Measurements from ENCODE around the gene SLC24A4. TPM values are rescaled to one million over a fixed set of nuclear protein-coding genes. Genes with fewer than 3 reads are reported as not detected.

The SLC24A4 gene
- total and polyA plus RNA-seq, 10 donors, result 0.29 to 8.9 (median 4.2) TPM

DNA sequence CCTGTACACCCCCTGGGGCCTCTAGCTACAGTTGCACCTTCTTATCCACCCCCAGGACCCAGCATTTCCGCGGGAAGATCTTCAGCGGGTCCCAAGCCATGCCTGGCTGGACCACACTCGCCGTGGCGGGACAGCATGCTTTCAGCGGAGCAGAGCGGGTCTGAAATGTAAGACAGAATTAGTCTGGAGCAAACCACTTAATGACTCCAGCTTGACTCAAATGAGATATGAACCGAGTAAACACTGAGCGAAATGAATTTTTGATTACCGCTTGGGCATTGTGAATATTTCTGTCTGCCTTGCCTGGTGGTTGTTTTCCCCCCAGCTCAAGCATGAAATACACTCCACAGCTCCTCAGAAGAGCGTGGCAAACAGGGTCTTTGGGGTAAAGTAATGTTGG, 60.8 kb downstream of the SLC24A4 start:
- intact Hi-C loops (cut with DNase I; ENCODE audit: low total_unique reads), result no loop called here
- Histone ChIP-seq H3K9me3 (no peaks in the 10 kb centered on the region), H3K4me1 (peaks cover 0 to 20% (median 5%) of the 10 kb centered on the region in 6 donors), H3K27ac (no peak overlapping the region), H3K4me3 (no peak overlapping the region), H3K27me3 (replicated peaks in 1 of 7) (peaks cover 0 to 3% (median 0%) of the 10 kb centered on the region in 7 donors), H3K36me3 (no peaks in the 10 kb centered on the region)
- 83 to 93% (median 89%) methylated on average over 12 of the region's 12 CpGs for WGBS, 5 donors
- no peak for DNase-seq
- TF ChIP-seq CTCF (IDR thresholded peaks at IDR 0.05 in 8 of 11, conservative IDR thresholded peaks at IDR 0.05 in 3 of 11), result no peak
- TF ChIP-seq POLR2A (IDR thresholded peaks at IDR 0.05), result no peak
- TF ChIP-seq POLR2AphosphoS5 (IDR thresholded peaks at IDR 0.05), result no peak

DNA sequence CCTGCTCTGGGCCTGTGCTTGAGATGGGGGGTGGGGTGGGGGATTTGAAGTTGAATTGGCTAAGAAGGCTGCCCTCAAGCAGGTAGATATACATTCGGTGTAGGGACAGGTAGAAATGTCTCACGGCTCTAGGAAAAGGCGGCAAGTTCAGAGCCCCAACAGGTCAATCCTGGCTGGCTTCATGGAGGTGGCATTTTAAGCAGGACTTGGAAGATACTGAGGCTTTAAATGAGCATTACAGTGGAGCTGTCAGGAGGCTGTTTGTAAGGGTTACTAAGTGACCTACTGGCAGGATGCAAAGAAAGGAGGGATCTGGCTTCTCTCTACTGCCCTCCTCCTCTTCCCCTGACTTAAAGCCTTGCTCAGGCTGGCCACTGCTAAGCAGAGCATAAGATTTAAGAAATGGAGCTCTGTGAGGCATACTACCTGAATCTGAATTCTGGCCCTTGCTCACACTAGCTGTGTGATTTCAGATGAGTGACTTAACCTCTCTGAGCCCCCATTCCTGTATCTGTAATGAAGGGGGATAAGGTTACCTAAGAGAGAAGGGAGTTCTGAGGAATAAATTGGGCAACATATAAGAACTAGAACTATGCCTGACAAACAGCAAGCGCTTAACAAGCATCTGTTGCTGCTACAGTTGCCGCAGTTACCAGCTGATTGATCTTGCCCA, 61.6 kb downstream of the SLC24A4 start:
- 80 to 98% (median 90%) methylated on average over 5 of the region's 5 CpGs for WGBS, 5 donors
- Histone ChIP-seq H3K4me3 (no peak overlapping the region), H3K27me3 (replicated peaks in 1 of 7) (peaks cover 0 to 3% (median 0%) of the 10 kb centered on the region in 7 donors), H3K4me1 (peaks cover 0 to 26% (median 6%) of the 10 kb centered on the region in 6 donors), H3K27ac (no peak overlapping the region), H3K36me3 (no peaks in the 10 kb centered on the region), H3K9me3 (no peaks in the 10 kb centered on the region)
- no peak for DNase-seq
- intact Hi-C loops (cut with DNase I; ENCODE audit: low total_unique reads), result no loop called here
- TF ChIP-seq POLR2A (IDR thresholded peaks at IDR 0.05) (no peak), POLR2AphosphoS5 (IDR thresholded peaks at IDR 0.05) (no peak), CTCF (IDR thresholded peaks at IDR 0.05 in 8 of 11, conservative IDR thresholded peaks at IDR 0.05 in 3 of 11) (no peak)

DNA sequence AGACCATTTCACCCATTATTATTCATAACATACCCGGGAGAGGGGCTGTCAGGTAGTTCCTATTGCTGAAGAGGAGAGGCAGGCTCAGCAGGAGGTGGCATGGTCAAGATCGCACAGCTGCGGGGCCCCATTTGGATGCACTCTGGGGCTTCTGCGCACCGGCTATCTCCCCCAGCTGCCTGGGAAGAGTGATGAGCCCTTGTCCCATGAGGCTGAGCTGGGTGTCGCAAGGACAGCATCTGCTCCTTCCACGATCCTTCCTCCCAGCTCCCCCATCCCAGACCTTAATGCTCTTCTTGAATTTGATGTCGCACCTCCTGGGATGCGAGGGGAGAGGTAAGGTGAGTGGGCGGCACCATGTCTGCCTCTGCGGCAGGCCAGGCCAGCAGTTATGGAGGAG, 62.6 kb downstream of the SLC24A4 start:
- 65 to 81% (median 74%) methylated on average over 10 to 11 of the region's 11 CpGs for WGBS, 5 donors

GRCh38 chr14:92386165-92386564, 63.2 kb downstream of the SLC24A4 start:
- intact Hi-C loops (cut with DNase I; ENCODE audit: low total_unique reads), result no loop called here
- TF ChIP-seq POLR2AphosphoS5 (IDR thresholded peaks at IDR 0.05) (no peak), POLR2A (IDR thresholded peaks at IDR 0.05) (no peak), CTCF (IDR thresholded peaks at IDR 0.05 in 8 of 11, conservative IDR thresholded peaks at IDR 0.05 in 3 of 11) (no peak)
- peaks cover 0 to 3% (median 0%) of the 10 kb centered on the region in 7 donors for H3K27me3 ChIP-seq (replicated peaks in 1 of 7)
- H3K36me3 ChIP-seq, result no peaks in the 10 kb centered on the region
- 79 to 91% (median 84%) methylated on average over 5 of the region's 5 CpGs for WGBS, 5 donors
- peak overlapping the region in 7 of 8 donors; percentile 59 to 89 (median 80) for H3K27ac ChIP-seq
- H3K4me3 ChIP-seq, result peak overlapping the region in 1 of 8 donors; percentile 44
- DNase-seq, result no peak
- H3K9me3 ChIP-seq, result peaks cover 0 to 4% (median 0%) of the 10 kb centered on the region in 8 donors
- H3K4me1 ChIP-seq, result peaks cover 0 to 37% (median 10%) of the 10 kb centered on the region in 6 donors

More for the DNA sequence above, 62.6 kb downstream of the SLC24A4 start:
- Histone ChIP-seq H3K4me1 (peaks cover 0 to 35% (median 10%) of the 10 kb centered on the region in 6 donors), H3K36me3 (no peaks in the 10 kb centered on the region), H3K27me3 (replicated peaks in 1 of 7) (peaks cover 0 to 3% (median 0%) of the 10 kb centered on the region in 7 donors), H3K4me3 (no peak overlapping the region), H3K27ac (peak overlapping the region in 3 of 8 donors; percentile 84 to 89 (median 89)), H3K9me3 (no peaks in the 10 kb centered on the region)
- intact Hi-C loops (cut with DNase I; ENCODE audit: low total_unique reads), result no loop called here
- TF ChIP-seq POLR2A (IDR thresholded peaks at IDR 0.05), result no peak
- no peak for DNase-seq

Data from spleen (tissue), 11 donors.